HFFc6 (cell line): Measurements from ENCODE around the gene NEGR1. TPM values are rescaled to one million over a fixed set of nuclear protein-coding genes. Genes with fewer than 3 reads are reported as not detected.
A peak's percentile ranks its signal among the peaks of the same experiment; 100 is the strongest.

Experiments used
- DNase-seq: peaks from one replicate; pipeline ENCODE4 v3.0.0-alpha.2; 2018
- H3K27ac Mint-ChIP-seq: 2 replicates; pipeline ENCODE4 v1.8.0; 2020; ENCODE audit warnings: mild to moderate bottlenecking, mixed read lengths
- H3K27me3 Mint-ChIP-seq: 2 replicates; pipeline ENCODE4 v1.8.0; 2021; ENCODE audit warnings: mild to moderate bottlenecking, moderate library complexity, mixed read lengths; ENCODE audit not compliant: insufficient read depth
- H3K36me3 Mint-ChIP-seq: 2 replicates; pipeline ENCODE4 v1.8.0; 2021; ENCODE audit warnings: low read depth, mixed read lengths
- H3K4me1 Mint-ChIP-seq: 2 replicates; pipeline ENCODE4 v1.8.0; 2020; ENCODE audit warnings: low read depth, mixed read lengths
- H3K4me3 Mint-ChIP-seq: 2 replicates; pipeline ENCODE4 v1.8.0; 2020; ENCODE audit warnings: mild to moderate bottlenecking, moderate library complexity, mixed read lengths
- H3K9me3 Mint-ChIP-seq: 2 replicates; pipeline ENCODE4 v1.8.0; 2020; ENCODE audit warnings: mild to moderate bottlenecking, mixed read lengths
- total RNA-seq, 6 experiments: library from RNA; stranded (reverse); fragmentation: NEBNext Ultra II Directional; extraction: Animal tissue kit (Norgen Biotek cat#: 25700); gene quantifications; 2 replicates in 1 of 6; 3 replicates in 5 of 6; pipeline ENCODE4 v1.2.3, GENCODE V29; 2021
- TF ChIP-seq, protein P1 (sequence below): fragments of 200-600 bp; sonication (generic); IDR thresholded peaks from 2 replicates; pipeline ENCODE4 v1.5.0; 2021; ENCODE audit warnings: antibody characterized with exemption, mild to moderate bottlenecking

NEGR1 gene
- total RNA-seq, 6 experiments from 2014 or later = 52.8 to 67.6 (median 64.6) TPM

DNA sequence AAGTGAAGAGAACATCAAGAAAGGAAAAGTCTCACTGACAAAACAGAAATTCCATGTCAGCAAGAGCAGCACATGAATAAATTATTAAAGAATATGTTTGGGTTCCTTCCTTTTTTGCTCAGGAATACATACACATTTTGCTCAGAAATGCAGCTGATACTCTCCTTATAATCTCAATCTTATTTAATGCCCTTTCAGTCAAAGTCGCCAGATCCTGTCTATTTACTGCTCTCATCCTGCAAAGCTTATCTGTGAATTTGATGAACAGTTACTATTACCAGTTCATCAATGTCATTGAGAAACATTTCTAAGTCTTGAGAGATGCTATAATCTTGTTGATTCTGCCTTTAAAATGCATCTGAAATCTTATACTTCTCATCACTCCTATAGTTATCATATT, 658.5 kb downstream of the NEGR1 start:
- TF ChIP-seq, protein P1, sequence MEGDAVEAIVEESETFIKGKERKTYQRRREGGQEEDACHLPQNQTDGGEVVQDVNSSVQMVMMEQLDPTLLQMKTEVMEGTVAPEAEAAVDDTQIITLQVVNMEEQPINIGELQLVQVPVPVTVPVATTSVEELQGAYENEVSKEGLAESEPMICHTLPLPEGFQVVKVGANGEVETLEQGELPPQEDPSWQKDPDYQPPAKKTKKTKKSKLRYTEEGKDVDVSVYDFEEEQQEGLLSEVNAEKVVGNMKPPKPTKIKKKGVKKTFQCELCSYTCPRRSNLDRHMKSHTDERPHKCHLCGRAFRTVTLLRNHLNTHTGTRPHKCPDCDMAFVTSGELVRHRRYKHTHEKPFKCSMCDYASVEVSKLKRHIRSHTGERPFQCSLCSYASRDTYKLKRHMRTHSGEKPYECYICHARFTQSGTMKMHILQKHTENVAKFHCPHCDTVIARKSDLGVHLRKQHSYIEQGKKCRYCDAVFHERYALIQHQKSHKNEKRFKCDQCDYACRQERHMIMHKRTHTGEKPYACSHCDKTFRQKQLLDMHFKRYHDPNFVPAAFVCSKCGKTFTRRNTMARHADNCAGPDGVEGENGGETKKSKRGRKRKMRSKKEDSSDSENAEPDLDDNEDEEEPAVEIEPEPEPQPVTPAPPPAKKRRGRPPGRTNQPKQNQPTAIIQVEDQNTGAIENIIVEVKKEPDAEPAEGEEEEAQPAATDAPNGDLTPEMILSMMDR = no peak

DNA sequence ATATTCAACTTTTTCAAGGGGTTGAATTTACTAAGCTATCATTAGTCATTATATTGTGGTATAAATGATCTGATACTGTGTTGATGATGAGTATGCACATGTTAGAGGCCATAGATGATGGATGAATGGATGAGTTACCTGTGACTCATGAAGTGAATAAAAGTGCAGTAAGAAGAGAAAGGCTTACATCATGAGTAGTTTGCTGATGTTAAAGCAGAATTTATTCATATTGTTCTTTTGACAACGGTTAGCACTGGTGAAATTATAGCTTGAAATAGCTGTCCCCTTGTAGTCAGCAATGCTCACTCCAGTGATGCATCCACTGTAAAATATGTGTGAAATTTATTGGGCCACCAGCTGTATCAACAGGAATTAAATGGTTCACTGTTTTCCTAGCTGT, 660.6 kb downstream of the NEGR1 start:
- peaks cover 22% of the 10 kb centered on the region for H3K4me1 Mint-ChIP-seq
- TF ChIP-seq, protein P1 = no peak
- peak overlapping the region; percentile 59 for H3K4me3 Mint-ChIP-seq
- H3K36me3 Mint-ChIP-seq = peaks cover 4% of the 10 kb centered on the region; the same call in 1 of the 2 replicates
- H3K27me3 Mint-ChIP-seq = no peaks in the 10 kb centered on the region
- peak overlapping the region; percentile 59 for H3K27ac Mint-ChIP-seq
- DNase-seq = peak; percentile 54
- H3K9me3 Mint-ChIP-seq = no peaks in the 10 kb centered on the region

More for the DNA sequence above, 658.5 kb downstream of the NEGR1 start:
- Mint-ChIP-seq H3K9me3 (no peaks in the 10 kb centered on the region), H3K4me3 (no peak overlapping the region), H3K4me1 (peaks cover 22% of the 10 kb centered on the region), H3K36me3 (peaks cover 5% of the 10 kb centered on the region; the same call in 1 of the 2 replicates), H3K27ac (no peak overlapping the region), H3K27me3 (no peaks in the 10 kb centered on the region; the same call in 1 of the 2 replicates)
- no peak for DNase-seq

DNA sequence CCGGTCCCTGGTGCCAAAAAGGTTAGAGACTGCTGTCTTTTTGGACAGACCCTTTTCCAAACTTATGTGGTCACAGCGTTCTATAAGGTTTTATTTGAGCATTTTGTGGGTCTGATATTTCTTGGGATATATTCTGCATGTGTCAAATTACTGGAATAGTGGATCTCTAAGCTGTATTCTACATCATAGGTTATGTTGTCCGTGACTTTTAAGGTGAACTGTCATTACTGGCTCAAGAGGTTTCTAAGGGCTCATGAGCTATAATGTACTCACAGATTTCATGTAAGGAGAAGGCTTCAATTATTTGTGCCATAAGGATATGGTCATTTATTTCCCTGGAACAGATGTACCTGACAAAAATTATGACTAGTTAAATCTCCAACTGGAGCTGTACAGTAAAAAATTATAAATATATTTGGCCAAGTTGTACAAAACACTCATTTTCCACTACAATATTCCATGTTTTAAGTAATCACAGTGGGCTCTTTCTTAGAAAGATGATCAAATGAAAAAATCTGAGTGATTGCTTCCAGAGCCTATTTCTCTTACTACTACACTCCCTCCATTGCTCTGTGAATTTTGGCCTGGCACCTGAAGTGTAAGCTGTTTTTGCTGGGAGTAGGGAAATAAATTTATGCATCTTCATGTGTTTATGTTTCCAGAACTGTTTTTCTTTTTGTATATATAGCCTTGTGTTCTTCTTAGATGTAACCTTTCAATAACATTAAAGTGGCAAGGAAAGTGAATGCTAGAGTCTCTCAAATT, 663.4 kb downstream of the NEGR1 start:
- Mint-ChIP-seq H3K36me3 (no peaks in the 10 kb centered on the region), H3K4me1 (peaks cover 22% of the 10 kb centered on the region), H3K4me3 (no peak overlapping the region), H3K27me3 (no peaks in the 10 kb centered on the region), H3K27ac (no peak overlapping the region), H3K9me3 (no peaks in the 10 kb centered on the region)
- TF ChIP-seq, protein P1 = no peak
- no peak for DNase-seq

DNA sequence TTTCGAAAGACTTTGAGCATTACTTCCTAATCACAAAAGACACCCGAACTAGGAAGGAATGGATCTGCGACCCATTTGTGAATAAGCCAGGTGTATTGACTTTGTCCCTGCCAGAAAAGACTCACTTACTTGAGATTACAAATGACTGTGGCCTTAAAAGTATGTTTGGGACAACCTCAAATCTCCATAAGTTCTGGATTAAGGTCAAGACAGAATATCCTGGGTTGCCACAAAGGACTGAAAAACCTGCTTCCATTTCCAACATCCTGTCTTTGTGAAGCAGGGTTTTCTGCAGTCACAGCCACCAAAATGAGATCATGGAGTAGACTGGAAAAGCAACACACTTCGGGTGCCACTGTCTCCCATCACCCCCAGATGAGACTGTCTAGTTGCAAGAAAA, 664.1 kb downstream of the NEGR1 start:
- TF ChIP-seq, protein P1 = no peak
- Mint-ChIP-seq H3K27me3 (no peaks in the 10 kb centered on the region), H3K36me3 (no peaks in the 10 kb centered on the region), H3K27ac (no peak overlapping the region), H3K4me1 (peaks cover 17% of the 10 kb centered on the region), H3K9me3 (no peaks in the 10 kb centered on the region), H3K4me3 (no peak overlapping the region)
- no peak for DNase-seq

DNA sequence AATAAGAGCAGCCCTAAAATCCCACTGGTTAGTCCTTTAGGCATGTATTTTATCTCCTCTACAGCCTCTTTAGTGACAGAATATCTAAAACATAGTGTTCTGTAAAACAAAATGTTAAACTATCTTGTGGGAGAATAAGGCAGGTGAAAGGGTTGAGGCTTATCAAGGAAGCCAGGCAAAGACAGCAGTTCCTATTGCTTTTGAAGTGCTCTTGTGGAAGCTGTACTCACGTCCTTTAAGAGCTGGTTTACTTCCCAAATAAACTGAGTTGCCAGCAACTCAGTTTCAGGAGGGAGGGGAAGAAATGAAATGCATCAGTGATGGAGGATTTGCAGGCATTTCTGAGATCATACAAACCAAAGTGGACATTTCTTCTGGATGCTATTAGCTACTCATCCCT, 671.9 kb downstream of the NEGR1 start:
- H3K4me1 Mint-ChIP-seq = no peaks in the 10 kb centered on the region
- no peaks in the 10 kb centered on the region for H3K27me3 Mint-ChIP-seq
- H3K4me3 Mint-ChIP-seq = no peak overlapping the region
- TF ChIP-seq, protein P1 = no peak
- no peaks in the 10 kb centered on the region for H3K9me3 Mint-ChIP-seq
- DNase-seq = no peak
- H3K36me3 Mint-ChIP-seq = peaks cover 18% of the 10 kb centered on the region; the same call in 1 of the 2 replicates
- H3K27ac Mint-ChIP-seq = no peak overlapping the region
